SK-N-SH (cell line): ENCODE data around the gene DTNBP1. TPM values are rescaled to one million over a fixed set of nuclear protein-coding genes. Genes with fewer than 3 reads are reported as not detected.
"Not testable (repeated sequence)": the region's sequence is repeated elsewhere in the genome, so short reads cannot be mapped to it uniquely, and the experiment has no call there.

ENCODE experiments used
- CTCF ChIA-PET: fragments of 300-600, 350-600 bp; formaldehyde crosslinking; extraction: SDS; loops from one replicate; lab custom pipeline; 2021; lab: Yijun Ruan, JAX
- POLR2A ChIA-PET: fragments of 350-600 bp; sonication (Branson Sonifier 250); formaldehyde crosslinking; extraction: SDS; loops from one replicate; lab custom pipeline; 2020; ENCODE audit warnings: antibody characterized with exemption, inconsistent platforms; lab: Yijun Ruan, JAX
- DNase-seq: peaks from one replicate; pipeline ENCODE4 v3.0.0; 2012
- H2AFZ ChIP-seq: fragments of 200-600 bp; sonication (generic); 2 replicates; pipeline ENCODE4 v1.8.1; 2016; ENCODE audit warnings: antibody characterized with exemption, mild to moderate bottlenecking, low read depth
- H3F3A ChIP-seq: fragments of 200-600 bp; sonication (generic); replicated peaks from 2 replicates; pipeline ENCODE3; 2016; ENCODE audit warnings: antibody characterized with exemption, mild to moderate bottlenecking; ENCODE audit not compliant: insufficient read depth
- H3K27ac ChIP-seq, 2 experiments: fragments of 200-500 bp in 1 of 2; fragments of 200-600 bp in 1 of 2; sonication (Bioruptor generic) in 1 of 2; sonication (generic), shearing (Covaris generic) in 1 of 2; 2 replicates each; pipeline versions ENCODE4 v1.5.1 to v1.6.1; 2014 to 2016; ENCODE audit warnings: low read depth in 2 of 2, inconsistent platforms in 1 of 2, low read length in 1 of 2, mild to moderate bottlenecking in 1 of 2, mixed read lengths in 1 of 2
- H3K27me3 ChIP-seq: fragments of 200-600 bp; sonication (generic), shearing (Covaris generic); 2 replicates; pipeline ENCODE4 v1.6.1; 2016; ENCODE audit warnings: mixed run types; ENCODE audit not compliant: insufficient read depth
- H3K36me3 ChIP-seq, 2 experiments: fragments of 200-500 bp in 1 of 2; fragments of 200-600 bp in 1 of 2; sonication (Bioruptor generic) in 1 of 2; sonication (generic) in 1 of 2; replicated peaks in 1 of 2; 2 replicates each; pipeline versions ENCODE3 to v1.5.1; 2014 to 2016; ENCODE audit warnings: low read length in 1 of 2, mild to moderate bottlenecking in 1 of 2; ENCODE audit not compliant: insufficient read depth in 2 of 2, control insufficient read depth in 1 of 2
- H3K4me1 ChIP-seq, 2 experiments: fragments of 200-500 bp in 1 of 2; fragments of 200-600 bp in 1 of 2; sonication (Bioruptor generic) in 1 of 2; sonication (generic), shearing (Covaris generic) in 1 of 2; 2 replicates each; pipeline versions ENCODE4 v1.5.1 to v1.6.1; 2014 to 2016; ENCODE audit warnings: low read depth in 1 of 2, low read length in 1 of 2, mixed run types in 1 of 2; ENCODE audit not compliant: insufficient read depth in 2 of 2, control insufficient read depth in 1 of 2
- H3K4me2 ChIP-seq: fragments of 200-600 bp; sonication (generic), shearing (Covaris generic); 2 replicates; pipeline ENCODE4 v1.6.1; 2017; ENCODE audit warnings: mixed run types
- H3K4me3 ChIP-seq, 2 experiments: fragments of 200-500 bp in 1 of 2; fragments of 200-600 bp in 1 of 2; sonication (Bioruptor generic) in 1 of 2; sonication (generic), shearing (Covaris generic) in 1 of 2; 2 replicates each; pipeline versions ENCODE4 v1.5.1 to v1.8.1; 2014 to 2016; ENCODE audit warnings: low read depth in 2 of 2, inconsistent platforms in 1 of 2, low read length in 1 of 2, mild to moderate bottlenecking in 1 of 2, mixed read lengths in 1 of 2, moderate library complexity in 1 of 2
- H3K79me2 ChIP-seq: fragments of 200-600 bp; sonication (generic); 2 replicates; pipeline ENCODE4 v1.8.1; 2017; ENCODE audit warnings: mild to moderate bottlenecking; ENCODE audit not compliant: insufficient read depth
- H3K9ac ChIP-seq: fragments of 200-600 bp; sonication (generic); 2 replicates; pipeline ENCODE4 v1.6.1; 2017; ENCODE audit warnings: mixed run types
- H3K9me2 ChIP-seq: fragments of 200-600 bp; sonication (generic); 2 replicates; pipeline ENCODE4 v1.6.1; 2017; ENCODE audit warnings: mixed run types
- H3K9me3 ChIP-seq: fragments of 200-600 bp; sonication (generic); 2 replicates; pipeline ENCODE4 v1.6.1; 2017; ENCODE audit warnings: mixed run types, mild to moderate bottlenecking, moderate library complexity
- H4K20me1 ChIP-seq: fragments of 200-600 bp; sonication (generic); 2 replicates; pipeline ENCODE4 v1.6.1; 2017; ENCODE audit warnings: mild to moderate bottlenecking, mixed run types; ENCODE audit not compliant: insufficient read depth
- CHD2 ChIP-seq: fragments of 150-350 bp; IDR thresholded peaks from 2 replicates; pipeline ENCODE4 v1.6.1; 2018; ENCODE audit warnings: low read length; ENCODE audit not compliant: partially characterized antibody
- ELF1 ChIP-seq: IDR thresholded peaks from 2 replicates; pipeline ENCODE4 v1.4.0; 2012
- GABPA ChIP-seq: IDR thresholded peaks from 2 replicates; pipeline ENCODE4 v1.4.0; 2012; ENCODE audit warnings: low read depth, mild to moderate bottlenecking
- IRF3 ChIP-seq: fragments of 150-350 bp; IDR thresholded peaks from 2 replicates; pipeline ENCODE4 v1.6.1; 2016; ENCODE audit warnings: mild to moderate bottlenecking, low read depth, low read length
- JUND ChIP-seq: IDR thresholded peaks from 2 replicates; pipeline ENCODE4 v1.4.0; 2012
- MAX ChIP-seq: IDR thresholded peaks from 2 replicates; pipeline ENCODE4 v1.4.0; 2012; ENCODE audit warnings: low read depth
- MEF2A ChIP-seq: IDR thresholded peaks from 2 replicates; pipeline ENCODE4 v1.4.0; 2012; ENCODE audit warnings: low read depth, borderline replicate concordance
- PBX3 ChIP-seq: IDR thresholded peaks from 2 replicates; pipeline ENCODE4; 2012
- REST ChIP-seq: IDR thresholded peaks from 2 replicates; pipeline ENCODE4 v1.6.1; 2012; ENCODE audit warnings: mild to moderate bottlenecking, low read depth, low read length, moderate library complexity
- TCF12 ChIP-seq: IDR thresholded peaks from 2 replicates; pipeline ENCODE4 v1.4.0; 2012
- TEAD4 ChIP-seq: IDR thresholded peaks from 2 replicates; pipeline ENCODE4 v1.4.0; 2012; ENCODE audit warnings: mild to moderate bottlenecking, borderline replicate concordance; ENCODE audit not compliant: insufficient read depth
- YY1 ChIP-seq: IDR thresholded peaks from 2 replicates; pipeline ENCODE4 v1.4.0; 2012; ENCODE audit warnings: low read depth, mild to moderate bottlenecking
- WGBS: methylation state at CpG from one replicate; pipeline ENCODE4 v1.1.6; 2017; ENCODE audit warnings: low lambda C conversion rate; 5-methylcytosine and 5-hydroxymethylcytosine counted together
- polyA plus RNA-seq, 3 experiments: library from polyadenylated mRNA; depleted of rRNA; stranded (reverse); fragments of >200 nt; gene quantifications; 2 replicates each; pipeline ENCODE4 v1.2.3, GENCODE V29; 2012

DTNBP1 gene
- polyA plus RNA-seq, 1 of the 3 experiments (the other 2 are of a cell fraction), result 19.7 TPM

- H2AFZ ChIP-seq, H3K79me2 ChIP-seq, H4K20me1 ChIP-seq, H3F3A ChIP-seq, POLR2A ChIA-PET, H3K9me2 ChIP-seq, H3K9me3 ChIP-seq, H3K27ac ChIP-seq, H3K4me1 ChIP-seq, H3K4me3 ChIP-seq, H3K9ac ChIP-seq, H3K27me3 ChIP-seq, DNase-seq, H3K4me2 ChIP-seq: not testable (repeated sequence)
- H3K36me3 ChIP-seq, result peaks cover 2 to 11% of the 10 kb centered on the region in 2 experiments
- CTCF ChIA-PET, result interaction anchor here (1.4 kb wide), 1 partner anchor 27 kb away, joined by 4 read pairs; no protein-coding TSS in a partner anchor
- TF ChIP-seq TCF12 (peak; percentile 72), JUND (0 out of 2 replicates have a peak, but pooled peaks have one; percentile 40), PBX3 (peak; percentile 60), TEAD4 (peak; percentile 25; the same call in 1 of the 2 replicates)
- 83% methylated on average over 7 of the region's 7 CpGs for WGBS
Observed at GRCh38 chr6:15650004-15650559, 12.7 kb downstream of the DTNBP1 start.

GRCh38 chr6:15644904-15645303 is 17.9 kb downstream of the DTNBP1 start:
- no peaks in the 10 kb centered on the region for H3K9me3 ChIP-seq

More at GRCh38 chr6:15644904-15645303, 17.9 kb downstream of the DTNBP1 start:
- TF ChIP-seq JUND (no peak), MAX (no peak), CHD2 (no peak), TCF12 (no peak), REST (no peak), YY1 (no peak), ELF1 (no peak), GABPA (no peak), MEF2A (no peak), IRF3 (no peak)
- TF ChIP-seq, all 33 proteins: peak for 0
- Histone ChIP-seq H3K4me3 (no peak overlapping the region), H3K36me3 (peaks cover 2 to 17% of the 10 kb centered on the region in 2 experiments), H3K9ac (no peak overlapping the region), H3K79me2 (no peaks in the 10 kb centered on the region), H3K27ac (no peak overlapping the region), H4K20me1 (no peaks in the 10 kb centered on the region), H2AFZ (no peak overlapping the region), H3F3A (no peaks in the 10 kb centered on the region), H3K9me2 (no peaks in the 10 kb centered on the region), H3K4me2 (no peak overlapping the region), H3K27me3 (no peaks in the 10 kb centered on the region), H3K4me1 (no peaks in the 10 kb centered on the region)
- POLR2A ChIA-PET, result no interaction called here
- WGBS, result 100% methylated on average over 1 of the region's 1 CpG
- DNase-seq, result no peak
- CTCF ChIA-PET, result interaction anchor here (1.0 kb wide), 1 partner anchor 8 kb away, joined by 3 read pairs; no protein-coding TSS in a partner anchor
